GM21737 (cell line): ENCODE results near the gene ZNF273.

ENCODE experiments used
- ATAC-seq: cut with Tn5 transposase; IDR thresholded peaks from one replicate; pipeline ENCODE4 v1.9.1; 2021; ENCODE audit warnings: mild to moderate bottlenecking, moderate library complexity; ENCODE audit not compliant: unreplicated experiment

Gene ZNF273

DNA sequence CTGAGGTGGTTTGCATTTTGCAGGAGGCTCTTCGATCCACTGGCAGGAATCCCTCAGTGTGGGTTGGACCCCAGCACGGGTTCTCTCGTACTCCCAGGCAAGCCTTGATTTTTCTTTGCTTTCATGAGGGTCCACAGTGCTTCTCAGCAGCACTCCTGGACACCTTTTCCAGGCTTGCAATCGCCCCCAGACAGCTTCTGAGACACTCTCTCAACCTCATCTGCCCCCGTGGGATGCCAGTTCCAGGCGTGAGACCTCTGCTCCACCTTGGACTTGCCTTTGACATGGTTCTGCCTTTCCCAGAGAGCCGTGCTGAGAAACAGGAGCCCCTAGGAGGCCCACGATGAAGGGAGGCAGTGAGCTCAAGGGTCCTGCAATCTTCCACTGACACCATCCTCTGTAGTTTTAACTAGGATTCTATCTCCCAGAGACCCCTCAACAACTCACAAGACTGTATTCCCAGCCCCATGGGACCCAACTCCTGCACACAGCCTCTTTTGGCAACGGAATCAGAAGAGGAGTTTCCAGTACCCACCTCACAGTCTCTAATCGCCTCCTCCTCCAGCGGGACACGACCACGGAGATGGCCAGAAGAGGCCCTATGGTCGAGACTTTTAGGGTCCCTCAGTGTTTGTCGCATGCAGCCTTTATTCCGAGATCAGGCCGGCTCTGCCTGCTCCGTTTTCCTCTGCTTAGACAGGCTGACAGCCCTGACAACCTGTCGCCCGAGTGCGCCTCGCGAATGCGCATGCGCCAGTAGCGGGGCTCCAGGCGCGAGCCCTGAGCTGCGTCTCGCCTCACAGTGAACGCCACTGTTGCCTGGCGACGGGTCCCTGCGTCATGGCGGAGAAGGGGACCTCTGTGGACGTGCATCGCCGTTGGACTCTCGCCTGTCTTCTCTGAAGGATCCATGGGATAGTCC is 26.0 kb upstream of the ZNF273 start:
- ATAC-seq, result no peak

DNA sequence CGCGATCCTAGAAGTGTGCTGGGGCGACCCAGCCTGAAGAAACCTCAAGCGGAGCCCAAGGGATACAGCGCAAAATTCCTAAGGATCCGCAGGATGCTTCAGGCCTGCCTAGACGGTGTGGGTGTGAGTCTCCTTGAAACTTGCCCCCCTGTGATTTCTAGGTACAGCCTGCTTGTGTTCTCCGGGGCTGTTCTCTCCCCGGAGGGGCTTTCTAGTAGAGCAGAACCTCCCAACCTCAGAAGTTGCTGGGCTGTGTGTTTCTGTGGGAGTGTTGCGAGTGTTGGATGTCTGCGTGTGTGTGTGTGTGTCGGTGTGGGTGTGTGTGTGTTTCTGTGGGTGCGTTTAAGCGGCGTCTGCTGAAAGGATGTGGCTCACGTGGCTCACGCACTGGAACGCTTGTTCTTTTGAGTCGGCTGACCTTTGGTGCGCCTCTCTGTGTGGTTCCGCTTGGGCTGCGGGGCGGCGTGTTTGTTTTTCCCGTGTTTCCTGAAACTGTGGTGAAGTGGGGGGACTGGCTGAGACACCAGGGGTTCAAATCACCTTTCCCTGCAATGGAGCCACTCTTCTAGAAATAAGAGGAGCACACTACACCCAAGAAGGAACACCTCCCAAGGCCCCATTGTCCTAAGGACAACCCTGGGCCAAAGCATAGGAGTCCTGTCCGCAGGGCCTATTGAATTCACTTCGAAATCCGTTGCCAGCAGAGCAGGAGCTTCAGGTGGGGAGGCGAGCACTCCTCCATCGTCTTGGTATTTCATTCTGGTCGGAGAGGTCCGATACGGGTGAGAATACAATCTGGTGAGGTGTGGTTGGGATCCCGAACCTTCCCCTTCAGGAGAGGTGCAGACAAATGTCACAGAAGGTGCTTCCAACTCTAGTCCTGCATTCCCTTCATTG is 25.1 kb upstream of the ZNF273 start:
- ATAC-seq, result no peak

GRCh38 chr7:64878684-64879083 is 24.4 kb upstream of the ZNF273 start:
- no peak for ATAC-seq

GRCh38 chr7:64879086-64879730 is 23.9 kb upstream of the ZNF273 start:
- no peak for ATAC-seq

- ATAC-seq, result no peak
Measured at GRCh38 chr7:64879800-64880199, 23.3 kb upstream of the ZNF273 start.

DNA sequence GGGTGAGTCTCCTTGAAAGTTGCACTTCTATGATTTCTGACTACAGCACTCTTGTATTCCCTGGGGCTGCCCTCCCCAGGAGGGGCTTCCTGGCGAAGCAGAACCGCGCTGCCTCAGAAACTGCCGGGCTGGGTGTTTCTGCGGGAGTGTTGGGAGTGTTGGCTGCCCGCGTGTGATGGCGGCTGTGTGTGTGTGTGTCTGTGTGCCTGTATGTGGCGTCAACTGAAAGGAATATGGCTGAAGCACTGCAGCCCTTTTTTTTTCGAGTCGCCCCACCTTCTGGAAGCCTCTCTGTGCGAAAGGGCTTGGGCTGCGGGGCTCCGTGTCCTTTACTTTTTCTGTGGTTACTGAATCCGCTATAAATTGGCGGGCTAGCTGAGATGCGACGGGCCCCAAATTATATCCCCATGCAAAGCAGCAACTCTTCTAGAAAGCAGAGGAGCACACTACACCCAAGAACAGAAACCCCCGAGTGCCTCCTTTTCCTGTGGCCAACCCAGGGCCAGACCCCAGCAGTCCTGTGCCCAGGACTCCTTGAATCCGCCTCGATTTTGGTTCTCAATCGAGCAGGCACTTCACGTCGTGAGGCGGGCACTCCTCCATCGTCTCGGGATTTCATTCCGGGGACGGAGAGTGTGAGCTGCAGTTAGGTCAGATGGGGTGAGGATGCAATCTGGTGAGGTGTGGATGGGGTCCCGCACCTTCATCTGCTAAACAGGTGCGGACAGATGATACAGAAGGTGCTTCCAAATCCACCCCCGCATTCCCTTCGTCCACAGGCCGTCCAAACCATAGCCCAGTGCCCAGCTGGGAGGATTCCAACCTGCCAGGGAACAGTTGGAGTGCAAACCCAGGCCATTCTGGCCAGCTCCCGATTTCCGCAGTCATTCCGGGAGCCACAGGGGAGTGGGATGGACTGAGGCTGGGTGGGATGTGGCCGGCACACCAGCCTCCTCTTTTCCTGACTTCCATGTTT is 22.5 kb upstream of the ZNF273 start:
- no peak for ATAC-seq

GRCh38 chr7:64881461-64882287 is 21.4 kb upstream of the ZNF273 start:
- no peak for ATAC-seq

- no peak for ATAC-seq
Measured at GRCh38 chr7:64882341-64883112, 20.5 kb upstream of the ZNF273 start.

DNA sequence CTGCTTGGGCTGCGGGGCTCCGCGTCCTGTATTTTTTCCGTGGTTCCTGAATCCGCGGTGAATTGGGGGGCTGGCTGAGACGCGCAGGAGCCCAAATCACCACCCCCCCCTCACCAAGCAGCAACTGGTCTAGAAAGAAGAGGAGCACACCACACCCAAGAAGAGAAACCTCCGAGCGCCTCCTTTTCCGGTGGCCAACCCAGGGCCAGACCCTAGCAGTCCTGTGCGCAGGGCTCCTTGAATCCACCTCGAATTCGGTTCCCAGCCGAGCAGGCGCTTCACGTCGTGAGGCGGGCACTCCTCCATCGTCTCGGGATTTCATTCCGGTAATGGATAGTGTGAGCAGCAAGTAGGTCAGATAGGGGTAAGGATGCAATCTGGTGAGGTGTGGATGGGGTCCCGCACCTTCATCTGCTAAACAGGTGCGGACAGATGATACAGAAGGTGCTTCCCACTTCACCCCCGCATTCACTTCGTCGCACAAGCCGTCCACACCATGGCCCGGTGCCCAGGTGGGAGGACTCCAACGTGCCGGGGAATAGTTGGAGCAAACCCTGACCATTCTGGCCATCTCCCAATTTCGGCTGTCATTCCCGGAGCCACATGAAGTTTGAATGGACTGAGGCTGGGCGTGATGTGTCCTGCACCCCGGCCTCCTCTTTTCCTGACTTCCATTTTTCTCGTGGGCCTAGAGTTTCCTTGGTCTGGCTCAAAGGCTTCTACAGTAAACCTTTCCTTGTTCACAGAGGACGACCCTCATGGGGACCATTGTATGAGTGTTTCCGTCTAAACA is 19.8 kb upstream of the ZNF273 start:
- ATAC-seq, result no peak

GRCh38 chr7:64884085-64884912 is 18.8 kb upstream of the ZNF273 start:
- ATAC-seq, result no peak

DNA sequence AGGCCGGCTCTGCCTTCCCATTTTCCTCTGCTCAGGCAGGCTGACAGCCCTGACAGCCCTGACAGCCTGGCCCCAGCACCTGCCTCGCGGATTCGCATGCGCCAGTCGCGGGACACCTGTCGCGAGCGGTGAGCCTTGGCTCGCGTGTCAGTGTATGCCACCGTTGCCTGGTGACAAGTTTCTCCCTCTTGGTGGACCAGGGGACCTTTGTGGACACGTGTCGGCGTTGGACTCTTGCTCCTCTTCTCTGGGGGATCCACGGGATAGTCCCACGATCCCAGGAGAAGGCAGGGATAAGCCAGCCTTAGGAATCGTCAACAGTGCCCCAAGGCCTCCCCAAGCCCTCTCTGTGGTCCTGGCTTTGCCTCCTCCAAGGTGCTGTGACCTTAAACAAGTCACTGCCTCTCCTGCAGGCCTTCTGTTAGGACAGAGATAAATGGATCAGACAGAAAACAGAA is 18.1 kb upstream of the ZNF273 start:
- ATAC-seq, result no peak

DNA sequence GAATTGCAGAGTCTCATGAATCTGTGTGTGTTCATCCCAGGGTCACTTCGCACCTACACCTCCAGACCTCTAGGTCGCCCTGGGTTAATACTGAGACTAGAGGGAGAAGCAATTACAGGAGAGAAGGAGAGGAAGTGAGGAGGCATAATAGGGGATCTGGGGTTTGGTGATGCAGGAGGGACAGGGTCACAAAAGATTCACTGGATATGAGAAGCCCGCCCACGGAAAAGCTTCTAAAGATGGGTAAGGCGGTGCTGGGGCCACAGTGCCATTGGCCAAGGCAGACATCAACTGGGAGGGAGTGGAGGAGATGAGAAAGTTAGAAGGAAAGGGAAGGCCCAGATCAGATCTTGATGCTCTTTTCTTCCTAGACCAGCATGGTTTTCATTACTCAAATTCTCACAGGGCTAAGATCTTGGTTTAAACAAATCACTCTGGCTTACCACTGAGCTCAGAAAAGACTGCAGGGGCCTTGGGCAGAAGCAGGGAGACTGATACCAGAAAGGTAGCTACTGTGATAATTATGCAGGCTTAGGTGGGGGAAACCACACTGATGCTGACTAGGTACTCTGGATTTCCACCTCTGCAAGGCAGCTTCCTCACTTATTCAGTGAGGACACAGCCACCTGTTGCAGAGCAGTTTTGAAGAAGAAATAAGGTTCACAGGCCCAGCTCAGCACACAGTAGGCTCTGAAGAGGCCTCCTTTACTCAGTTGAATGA is 17.4 kb upstream of the ZNF273 start:
- ATAC-seq, result no peak

- no peak for ATAC-seq
Measured at GRCh38 chr7:64886956-64887545, 16.0 kb upstream of the ZNF273 start.

DNA sequence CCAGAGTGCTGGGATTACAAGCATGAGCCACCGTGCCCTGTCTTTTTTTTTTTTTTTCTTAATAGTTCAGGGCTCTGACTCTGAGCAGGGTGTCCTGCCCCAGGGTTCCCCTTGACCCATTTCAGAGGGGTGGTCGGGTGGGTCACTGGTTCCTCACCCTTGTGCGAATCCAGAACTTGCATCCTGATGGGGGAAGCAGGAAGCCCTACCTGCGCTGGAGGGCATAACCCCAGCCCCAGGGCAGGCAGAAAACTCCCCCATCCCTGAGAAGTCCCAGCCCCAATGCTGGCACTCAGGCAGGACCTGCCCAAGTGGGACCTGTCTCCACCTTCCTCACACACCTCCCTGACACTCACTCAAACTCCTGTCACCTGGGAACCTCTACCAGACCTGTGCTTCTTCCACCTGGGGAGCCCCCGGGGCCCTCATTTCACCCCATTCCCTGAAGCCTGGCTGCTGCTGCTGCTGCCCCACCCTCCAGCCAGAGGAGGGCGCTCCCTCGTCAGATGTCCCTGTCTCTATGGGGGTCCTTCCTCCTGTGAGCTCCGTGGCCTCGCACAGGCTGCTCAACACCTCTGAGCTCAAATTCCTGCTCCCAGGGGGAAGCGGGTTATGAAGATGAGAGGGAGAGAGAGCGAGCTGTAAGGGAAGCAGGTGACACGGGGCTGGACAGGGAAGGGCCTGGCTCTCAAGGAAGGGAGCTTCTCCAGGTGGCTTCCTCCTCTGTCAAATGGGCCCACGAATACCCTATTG is 15.1 kb upstream of the ZNF273 start:
- ATAC-seq, result no peak

DNA sequence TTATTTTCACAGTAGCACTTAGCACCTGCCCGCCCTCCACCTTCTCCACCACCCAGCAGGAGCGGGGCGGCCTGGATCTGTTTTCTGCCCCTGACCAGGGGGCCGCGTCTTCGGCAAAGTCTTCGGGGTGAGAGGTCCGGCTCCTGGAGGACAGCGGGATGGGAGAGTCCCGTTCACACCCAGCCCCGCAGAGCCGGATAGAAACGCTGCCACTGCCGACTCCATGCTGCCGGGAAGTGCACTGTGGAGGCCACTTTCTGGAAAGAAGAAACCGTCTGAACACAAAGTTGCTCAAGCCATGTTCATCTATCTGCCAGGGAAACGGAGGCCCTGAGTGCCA is 14.5 kb upstream of the ZNF273 start:
- no peak for ATAC-seq
